Fibroblast of mammary gland (primary cell): Measurements from ENCODE around the gene HS3ST4.

ENCODE experiments used
- DNase-seq: peaks from one replicate; pipeline ENCODE4 v3.0.0-alpha.2; 2010; ENCODE audit warnings: low read depth
- H3K4me3 ChIP-seq: 2 replicates; pipeline ENCODE4 v1.5.1; 2011; ENCODE audit warnings: low read depth, mild to moderate bottlenecking, low read length, moderate library complexity; ENCODE audit not compliant: control insufficient read depth
- CTCF ChIP-seq: conservative IDR thresholded peaks from 2 replicates; pipeline ENCODE4 v1.5.1; 2011; ENCODE audit warnings: low read depth, low read length, inconsistent platforms; ENCODE audit not compliant: control insufficient read depth, insufficient read depth

Gene HS3ST4

GRCh38 chr16:26139884-26140283 lies 448.1 kb downstream of the HS3ST4 start:
- no peak for TF ChIP-seq CTCF
- no peak for DNase-seq

GRCh38 chr16:26149364-26150190 lies 457.8 kb downstream of the HS3ST4 start:
- no peak for TF ChIP-seq CTCF
- H3K4me3 ChIP-seq, result no peak overlapping the region
- DNase-seq, result no peak

More at GRCh38 chr16:26139884-26140283, 448.1 kb downstream of the HS3ST4 start:
- H3K4me3 ChIP-seq, result no peak overlapping the region

GRCh38 chr16:26155221-26155620 lies 463.5 kb downstream of the HS3ST4 start:
- no peak for DNase-seq
- TF ChIP-seq CTCF, result no peak
- H3K4me3 ChIP-seq, result no peak overlapping the region

GRCh38 chr16:26157319-26157718 lies 465.6 kb downstream of the HS3ST4 start:
- no peak for TF ChIP-seq CTCF
- no peak for DNase-seq
- no peak overlapping the region for H3K4me3 ChIP-seq

GRCh38 chr16:26158142-26158759 lies 466.5 kb downstream of the HS3ST4 start:
- no peak for TF ChIP-seq CTCF

GRCh38 chr16:26161461-26162180 lies 469.9 kb downstream of the HS3ST4 start:
- DNase-seq, result no peak
- TF ChIP-seq CTCF, result no peak
- H3K4me3 ChIP-seq, result no peak overlapping the region

More at GRCh38 chr16:26158142-26158759, 466.5 kb downstream of the HS3ST4 start:
- DNase-seq, result no peak
- no peak overlapping the region for H3K4me3 ChIP-seq
